ENCODE data around the gene GALNT17.
A peak's percentile ranks its signal among the peaks of the same experiment; 100 is the strongest.
"Not testable (repeated sequence)": the region's sequence is repeated elsewhere in the genome, so short reads cannot be mapped to it uniquely, and the experiment has no call there.

Gene GALNT17

DNA sequence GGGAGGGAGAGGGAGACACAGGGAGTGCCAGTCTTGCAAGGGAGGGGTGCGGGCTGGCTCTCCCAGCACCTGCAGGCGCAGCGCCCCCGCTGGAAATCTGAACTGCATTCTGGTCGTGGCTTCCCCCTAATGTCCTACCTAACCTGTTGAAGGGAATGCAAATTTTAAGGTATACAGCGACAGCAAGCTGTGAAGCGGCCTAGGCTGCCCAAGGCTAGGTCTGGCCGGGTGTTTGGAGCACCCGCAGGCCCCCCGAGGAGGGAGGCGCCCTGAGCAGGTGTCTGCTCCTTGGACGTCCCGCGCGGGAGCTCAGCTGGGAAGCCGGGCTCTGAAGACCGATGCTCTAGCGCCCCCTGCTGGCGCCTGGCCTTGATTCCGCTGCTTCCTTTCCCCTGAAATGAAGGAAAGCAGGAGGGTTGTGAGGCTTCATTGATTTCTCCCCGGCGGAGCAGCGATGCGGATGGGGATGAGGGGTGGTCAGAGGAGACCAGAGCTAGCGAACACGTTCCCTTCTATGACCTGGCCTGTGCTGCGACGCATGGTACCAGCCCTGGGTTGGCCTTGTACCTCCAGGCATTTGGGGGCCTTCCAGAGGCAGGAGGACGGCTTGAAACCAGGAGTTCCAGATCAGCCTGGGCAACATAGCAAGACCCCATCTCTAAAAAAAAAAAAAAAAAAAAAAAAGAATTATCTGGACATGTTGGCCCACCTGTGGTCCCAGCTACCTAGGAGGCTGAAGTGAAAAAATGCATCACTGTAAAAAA lies 601.3 kb downstream of the GALNT17 start:
- H3K27ac ChIP-seq (ENCODE audit: extremely low read depth, low read depth, low read length) = no peak overlapping the region
- POLR2A ChIA-PET = no interaction called here

DNA sequence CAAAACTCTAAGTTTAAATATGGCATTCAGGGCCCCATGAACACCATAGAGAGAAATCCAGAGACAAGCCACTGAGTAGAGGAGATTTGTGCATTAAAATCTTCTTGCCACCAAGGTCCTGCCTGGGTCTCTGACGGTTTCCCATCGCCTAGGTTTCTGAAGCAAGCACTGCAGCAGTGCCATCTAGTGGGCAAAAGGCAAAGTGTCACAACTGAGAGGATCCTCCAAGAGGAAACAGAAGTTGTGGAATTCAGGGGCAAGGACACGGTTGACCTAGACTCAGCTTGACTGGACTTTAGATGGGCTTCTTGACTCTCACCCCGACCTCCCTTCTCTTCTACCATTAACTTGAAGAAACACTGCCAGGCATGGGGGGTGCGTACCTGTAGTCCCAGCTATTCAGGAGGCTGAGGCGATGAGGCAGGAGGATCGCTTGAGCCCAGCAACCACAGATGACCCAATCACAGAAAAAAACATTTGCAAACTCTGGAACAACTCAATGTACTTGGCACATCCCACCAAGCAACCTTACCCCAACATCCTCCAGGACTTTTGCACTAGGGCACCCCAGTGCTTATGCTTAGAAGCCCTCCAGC lies 604.1 kb downstream of the GALNT17 start:
- ChIA-PET CTCF (interaction anchor here (0.5 to 2.1 kb wide), 9 partner anchors 9 to 913 kb away, joined by 3 to 15 read pairs (median 4); no protein-coding TSS in a partner anchor), POLR2A (no interaction called here)
- H3K4me3 ChIP-seq (ENCODE audit: low read depth, low read length) = no peak overlapping the region
- H3K4me1 ChIP-seq (ENCODE audit: control insufficient read depth, insufficient read depth, low read length) = no peaks in the 10 kb centered on the region
- TF ChIP-seq ZNF654 (tag by site-specific recombination; IDR thresholded peaks at IDR 0.05; ENCODE audit: low read depth) (peak; percentile 69), ZNF121 (tag by site-specific recombination; IDR thresholded peaks at IDR 0.05) (no peak)
- TF ChIP-seq, protein P1, sequence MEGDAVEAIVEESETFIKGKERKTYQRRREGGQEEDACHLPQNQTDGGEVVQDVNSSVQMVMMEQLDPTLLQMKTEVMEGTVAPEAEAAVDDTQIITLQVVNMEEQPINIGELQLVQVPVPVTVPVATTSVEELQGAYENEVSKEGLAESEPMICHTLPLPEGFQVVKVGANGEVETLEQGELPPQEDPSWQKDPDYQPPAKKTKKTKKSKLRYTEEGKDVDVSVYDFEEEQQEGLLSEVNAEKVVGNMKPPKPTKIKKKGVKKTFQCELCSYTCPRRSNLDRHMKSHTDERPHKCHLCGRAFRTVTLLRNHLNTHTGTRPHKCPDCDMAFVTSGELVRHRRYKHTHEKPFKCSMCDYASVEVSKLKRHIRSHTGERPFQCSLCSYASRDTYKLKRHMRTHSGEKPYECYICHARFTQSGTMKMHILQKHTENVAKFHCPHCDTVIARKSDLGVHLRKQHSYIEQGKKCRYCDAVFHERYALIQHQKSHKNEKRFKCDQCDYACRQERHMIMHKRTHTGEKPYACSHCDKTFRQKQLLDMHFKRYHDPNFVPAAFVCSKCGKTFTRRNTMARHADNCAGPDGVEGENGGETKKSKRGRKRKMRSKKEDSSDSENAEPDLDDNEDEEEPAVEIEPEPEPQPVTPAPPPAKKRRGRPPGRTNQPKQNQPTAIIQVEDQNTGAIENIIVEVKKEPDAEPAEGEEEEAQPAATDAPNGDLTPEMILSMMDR (tag by site-specific recombination; IDR thresholded peaks at IDR 0.05) = peak; percentile 19; the same call in 1 of the 2 replicates
- no peak overlapping the region for H3K27ac ChIP-seq (ENCODE audit: extremely low read depth, low read depth, low read length)
- no peaks in the 10 kb centered on the region for H3K36me3 ChIP-seq (ENCODE audit: control insufficient read depth in 2 of 2, insufficient read depth in 1 of 2, low read length in 2 of 2)
- H3K9me3 ChIP-seq (ENCODE audit: control insufficient read depth, insufficient read depth, low read depth, low read length) = no peaks in the 10 kb centered on the region

More for the DNA sequence above, 601.3 kb downstream of the GALNT17 start:
- TF ChIP-seq ZIC2 (tag by site-specific recombination; IDR thresholded peaks at IDR 0.05) (peak; percentile 26; the same call in 1 of the 2 replicates), KLF10 (tag by site-specific recombination; IDR thresholded peaks at IDR 0.05) (no peak), SCRT2 (tag by site-specific recombination; IDR thresholded peaks at IDR 0.05) (peak; percentile 87), ZNF791 (tag by site-specific recombination; IDR thresholded peaks at IDR 0.05) (no peak), PRDM1 (tag by site-specific recombination; IDR thresholded peaks at IDR 0.05) (0 out of 2 replicates have a peak, but pooled peaks have one; percentile 24), GLIS1 (tag by site-specific recombination; IDR thresholded peaks at IDR 0.05) (0 out of 2 replicates have a peak, but pooled peaks have one; percentile 8), ZNF302 (tag by site-specific recombination; IDR thresholded peaks at IDR 0.05; ENCODE audit: low read depth) (no peak), ZNF10 (tag by site-specific recombination; IDR thresholded peaks at IDR 0.05) (peak; percentile 75; the same call in 1 of the 2 replicates), ZNF561 (tag by site-specific recombination; IDR thresholded peaks at IDR 0.05; ENCODE audit: borderline replicate concordance) (no peak), ZNF624 (tag by site-specific recombination; IDR thresholded peaks at IDR 0.05) (no peak), ZNF660 (tag by site-specific recombination; IDR thresholded peaks at IDR 0.05) (0 out of 2 replicates have a peak, but pooled peaks have one; percentile 35), ZNF654 (tag by site-specific recombination; IDR thresholded peaks at IDR 0.05; ENCODE audit: low read depth) (peak; percentile 67)
- TF ChIP-seq, protein P1 (tag by site-specific recombination; IDR thresholded peaks at IDR 0.05) = peak; percentile 34; the same call in 1 of the 2 replicates
- TF ChIP-seq, protein P2, sequence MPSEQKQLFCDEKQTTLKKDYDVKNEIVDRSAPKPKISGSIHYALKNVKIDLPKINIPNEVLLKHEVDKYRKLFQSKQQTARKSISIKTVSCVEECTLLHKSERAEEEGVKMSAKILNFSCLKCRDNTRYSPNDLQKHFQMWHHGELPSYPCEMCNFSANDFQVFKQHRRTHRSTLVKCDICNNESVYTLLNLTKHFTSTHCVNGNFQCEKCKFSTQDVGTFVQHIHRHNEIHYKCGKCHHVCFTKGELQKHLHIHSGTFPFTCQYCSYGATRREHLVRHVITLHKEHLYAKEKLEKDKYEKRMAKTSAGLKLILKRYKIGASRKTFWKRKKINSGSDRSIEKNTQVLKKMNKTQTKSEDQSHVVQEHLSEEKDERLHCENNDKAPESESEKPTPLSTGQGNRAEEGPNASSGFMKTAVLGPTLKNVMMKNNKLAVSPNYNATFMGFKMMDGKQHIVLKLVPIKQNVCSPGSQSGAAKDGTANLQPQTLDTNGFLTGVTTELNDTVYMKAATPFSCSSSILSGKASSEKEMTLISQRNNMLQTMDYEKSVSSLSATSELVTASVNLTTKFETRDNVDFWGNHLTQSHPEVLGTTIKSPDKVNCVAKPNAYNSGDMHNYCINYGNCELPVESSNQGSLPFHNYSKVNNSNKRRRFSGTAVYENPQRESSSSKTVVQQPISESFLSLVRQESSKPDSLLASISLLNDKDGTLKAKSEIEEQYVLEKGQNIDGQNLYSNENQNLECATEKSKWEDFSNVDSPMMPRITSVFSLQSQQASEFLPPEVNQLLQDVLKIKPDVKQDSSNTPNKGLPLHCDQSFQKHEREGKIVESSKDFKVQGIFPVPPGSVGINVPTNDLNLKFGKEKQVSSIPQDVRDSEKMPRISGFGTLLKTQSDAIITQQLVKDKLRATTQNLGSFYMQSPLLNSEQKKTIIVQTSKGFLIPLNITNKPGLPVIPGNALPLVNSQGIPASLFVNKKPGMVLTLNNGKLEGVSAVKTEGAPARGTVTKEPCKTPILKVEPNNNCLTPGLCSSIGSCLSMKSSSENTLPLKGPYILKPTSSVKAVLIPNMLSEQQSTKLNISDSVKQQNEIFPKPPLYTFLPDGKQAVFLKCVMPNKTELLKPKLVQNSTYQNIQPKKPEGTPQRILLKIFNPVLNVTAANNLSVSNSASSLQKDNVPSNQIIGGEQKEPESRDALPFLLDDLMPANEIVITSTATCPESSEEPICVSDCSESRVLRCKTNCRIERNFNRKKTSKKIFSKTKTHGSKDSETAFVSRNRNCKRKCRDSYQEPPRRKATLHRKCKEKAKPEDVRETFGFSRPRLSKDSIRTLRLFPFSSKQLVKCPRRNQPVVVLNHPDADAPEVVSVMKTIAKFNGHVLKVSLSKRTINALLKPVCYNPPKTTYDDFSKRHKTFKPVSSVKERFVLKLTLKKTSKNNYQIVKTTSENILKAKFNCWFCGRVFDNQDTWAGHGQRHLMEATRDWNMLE (tag by site-specific recombination; conservative IDR thresholded peaks at IDR 0.05; ENCODE audit: low read depth) = no peak
- CTCF ChIA-PET = interaction anchor here (0.5 to 2.0 kb wide), 13 partner anchors 10 to 923 kb away, joined by 3 to 16 read pairs (median 3); no protein-coding TSS in a partner anchor
- H3K9me3 ChIP-seq (ENCODE audit: control insufficient read depth, insufficient read depth, low read depth, low read length) = no peaks in the 10 kb centered on the region
- no peak overlapping the region for H3K4me3 ChIP-seq (ENCODE audit: low read depth, low read length)
- H3K36me3 ChIP-seq (ENCODE audit: control insufficient read depth in 2 of 2, insufficient read depth in 1 of 2, low read length in 2 of 2) = no peaks in the 10 kb centered on the region
- H3K4me1 ChIP-seq (ENCODE audit: control insufficient read depth, insufficient read depth, low read length) = no peaks in the 10 kb centered on the region

DNA sequence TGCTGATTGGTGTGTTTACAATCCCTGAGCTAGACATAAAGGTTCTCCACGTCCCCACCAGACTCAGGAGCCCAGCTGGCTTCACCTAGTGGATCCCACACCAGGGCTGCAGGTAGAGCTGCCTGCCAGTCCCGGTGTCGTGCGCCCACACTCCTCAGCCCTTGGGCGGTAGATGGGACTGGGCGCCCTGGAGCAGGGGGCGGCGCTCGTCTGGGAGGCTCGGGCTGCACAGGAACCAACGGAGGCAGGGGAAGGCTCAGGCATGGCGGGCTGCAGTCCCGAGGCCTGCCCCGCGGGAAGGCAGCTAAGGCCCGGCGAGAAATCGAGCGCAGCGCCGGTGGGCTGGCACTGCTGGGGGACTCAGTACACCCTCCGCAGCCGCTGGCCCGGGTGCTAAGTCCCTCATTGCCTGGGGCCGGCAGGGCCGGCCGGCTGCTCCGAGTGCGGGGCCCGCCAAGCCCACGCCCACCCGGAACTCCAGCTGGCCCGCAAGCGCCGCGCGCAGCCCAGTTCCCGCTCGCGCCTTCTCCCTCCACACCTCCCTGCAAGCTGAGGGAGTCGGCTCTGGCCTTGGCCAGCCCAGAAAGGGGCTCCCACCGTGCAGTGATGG lies 606.1 kb downstream of the GALNT17 start:
- H3K27ac ChIP-seq (ENCODE audit: extremely low read depth, low read depth, low read length); H3K4me3 ChIP-seq (ENCODE audit: low read depth, low read length); H3K36me3 ChIP-seq (ENCODE audit: control insufficient read depth in 2 of 2, insufficient read depth in 1 of 2, low read length in 2 of 2); H3K4me1 ChIP-seq (ENCODE audit: control insufficient read depth, insufficient read depth, low read length); H3K9me3 ChIP-seq (ENCODE audit: control insufficient read depth, insufficient read depth, low read depth, low read length); POLR2A ChIA-PET: not testable (repeated sequence)
- CTCF ChIA-PET = interaction anchor here (0.8 kb wide), 1 partner anchor 910 kb away, joined by 3 read pairs; no protein-coding TSS in a partner anchor

All from HEK293 (cell line).